Neural progenitor cell (in vitro differentiated cells): Measurements from ENCODE around the gene AGT. TPM values are rescaled to one million over a fixed set of nuclear protein-coding genes. Genes with fewer than 3 reads are reported as not detected.
A peak's percentile ranks its signal among the peaks of the same experiment; 100 is the strongest.

Experiments
- DNase-seq: peaks from one replicate; pipeline ENCODE4 v3.0.0-alpha.2; 2016; ENCODE audit warnings: low spot score
- H2AFZ ChIP-seq: fragments of 200-600 bp; sonication (generic); replicated peaks from 2 replicates; pipeline ENCODE4 v1.6.1; 2016; ENCODE audit warnings: antibody characterized with exemption
- H3F3A ChIP-seq: fragments of 200-600 bp; sonication (generic); 2 replicates; pipeline ENCODE4 v1.6.1; 2016; ENCODE audit warnings: antibody characterized with exemption, low read depth
- H3K27ac ChIP-seq: fragments of 200-600 bp; sonication (generic); 2 replicates; pipeline ENCODE4 v1.5.1; 2016; ENCODE audit warnings: mild to moderate bottlenecking
- H3K27me3 ChIP-seq: fragments of 200-600 bp; sonication (generic); 2 replicates; pipeline ENCODE4 v1.6.1; 2016; ENCODE audit warnings: mild to moderate bottlenecking, moderate library complexity
- H3K36me3 ChIP-seq: fragments of 200-600 bp; sonication (generic); 2 replicates; pipeline ENCODE4 v1.5.1; 2016
- H3K4me1 ChIP-seq: fragments of 200-600 bp; sonication (generic); 2 replicates; pipeline ENCODE4 v1.6.1; 2016; ENCODE audit warnings: mixed run types
- H3K4me2 ChIP-seq: fragments of 200-600 bp; sonication (generic); 2 replicates; pipeline ENCODE4 v1.6.1; 2016
- H3K4me3 ChIP-seq: fragments of 200-600 bp; sonication (generic); 2 replicates; pipeline ENCODE4 v1.5.1; 2016
- H3K79me2 ChIP-seq: fragments of 200-600 bp; sonication (generic); 2 replicates; pipeline ENCODE4 v1.6.1; 2016; ENCODE audit warnings: low read depth
- H3K9ac ChIP-seq: fragments of 200-600 bp; sonication (generic); 2 replicates; pipeline ENCODE4 v1.6.1; 2016
- H3K9me3 ChIP-seq: fragments of 200-600 bp; sonication (generic); 2 replicates; pipeline ENCODE4 v1.5.1; 2016; ENCODE audit warnings: low read depth
- H4K20me1 ChIP-seq: fragments of 200-600 bp; sonication (generic); 2 replicates; pipeline ENCODE4 v1.6.1; 2016; ENCODE audit warnings: low read depth
- H3K27ac Mint-ChIP-seq: 3 replicates; pipeline ENCODE4 v1.8.0; 2021; ENCODE audit warnings: mixed read lengths
- H3K27me3 Mint-ChIP-seq: 2 replicates; pipeline ENCODE4 v1.8.0; 2022; ENCODE audit warnings: low read depth, mild to moderate bottlenecking, inconsistent platforms, moderate library complexity, mixed read lengths; ENCODE audit not compliant: insufficient read depth
- H3K36me3 Mint-ChIP-seq: 3 replicates; pipeline ENCODE4 v1.8.0; 2021; ENCODE audit warnings: mixed read lengths
- H3K4me1 Mint-ChIP-seq: 3 replicates; pipeline ENCODE4 v1.8.0; 2021; ENCODE audit warnings: mixed read lengths
- H3K4me3 Mint-ChIP-seq: 3 replicates; pipeline ENCODE4 v1.8.0; 2021; ENCODE audit warnings: mild to moderate bottlenecking, moderate library complexity, mixed read lengths
- H3K9me3 Mint-ChIP-seq: 3 replicates; pipeline ENCODE4 v1.8.0; 2020; ENCODE audit warnings: mixed read lengths
- EZH2 ChIP-seq: fragments of 200-600 bp; sonication (generic); IDR thresholded peaks from 2 replicates; pipeline ENCODE4 v1.6.1; 2017; ENCODE audit warnings: antibody characterized with exemption, mild to moderate bottlenecking, moderate library complexity
- EZH2phosphoT487 ChIP-seq: fragments of 200-600 bp; sonication (generic); IDR thresholded peaks from 2 replicates; pipeline ENCODE4 v1.6.1; 2017; ENCODE audit warnings: antibody characterized with exemption
- total RNA-seq: library from RNA; depleted of rRNA; stranded (reverse); fragments of >200 nt; gene quantifications from 2 replicates; pipeline ENCODE4 v1.2.3, GENCODE V29; 2015; ENCODE audit warnings: low replicate concordance
- TF ChIP-seq, protein P1 (sequence below): fragments of 200-600 bp; sonication (generic); IDR thresholded peaks from 2 replicates; pipeline ENCODE4 v1.5.1; 2017; ENCODE audit warnings: antibody characterized with exemption, mild to moderate bottlenecking

The AGT gene
- total RNA-seq, 1 donor from 2014 or later = 0.80 TPM

DNA sequence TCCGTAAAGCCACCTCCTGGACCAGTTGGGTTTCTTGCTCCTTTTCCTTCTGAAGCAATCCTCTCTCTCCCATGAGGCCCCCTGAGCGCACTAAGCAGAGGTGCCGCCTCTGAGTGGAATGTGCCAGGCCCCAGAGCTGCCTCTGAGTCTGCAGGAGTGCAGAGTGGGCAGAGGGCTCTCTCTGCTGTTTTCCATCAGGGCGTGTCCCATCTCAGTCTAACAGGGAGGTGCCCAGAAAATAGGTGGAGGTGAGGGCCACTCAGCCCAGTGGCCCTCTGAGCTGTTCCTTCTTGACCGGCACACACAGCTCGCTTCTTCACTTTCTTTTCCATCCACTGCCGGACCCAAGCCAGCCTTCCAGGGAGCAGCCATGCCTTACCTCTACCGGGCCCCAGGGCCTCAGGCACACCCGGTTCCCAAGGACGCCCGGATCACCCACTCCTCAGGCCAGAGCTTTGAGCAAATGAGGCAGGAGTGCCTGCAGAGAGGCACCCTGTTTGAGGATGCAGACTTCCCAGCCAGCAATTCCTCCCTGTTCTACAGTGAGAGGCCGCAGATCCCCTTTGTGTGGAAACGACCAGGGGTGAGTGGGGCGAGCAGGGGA lies 33.3 kb upstream of the AGT start, which contains the start of gene CAPN9:
TSS of gene CAPN9 (plus strand) at position 262 of the 604 bp plus-strand sequence. CDS start at position 371, 109 bp downstream.
- no peaks in the 10 kb centered on the region for H3K9me3 Mint-ChIP-seq
- H3K27me3 Mint-ChIP-seq = peaks cover 4% of the 10 kb centered on the region
- Histone ChIP-seq H3K27ac (no peak within 1 kb of the TSS), H3K27me3 (no peaks in the 10 kb centered on the region), H3K4me2 (no peak within 1 kb of the TSS), H2AFZ (peak within 1 kb of the TSS; percentile 63), H3K9me3 (no peaks in the 10 kb centered on the region), H3K79me2 (no peaks in the 10 kb centered on the region), H3K36me3 (no peaks in the 10 kb centered on the region), H3K9ac (no peak within 1 kb of the TSS), H4K20me1 (no peaks in the 10 kb centered on the region), H3K4me1 (peaks cover 13% of the 10 kb centered on the region), H3K4me3 (no peak within 1 kb of the TSS), H3F3A (no peaks in the 10 kb centered on the region)
- peaks cover 50% of the 10 kb centered on the region for H3K4me1 Mint-ChIP-seq
- no peak for DNase-seq
- H3K27ac Mint-ChIP-seq = peak within 1 kb of the TSS; percentile 83
- H3K4me3 Mint-ChIP-seq = no peak within 1 kb of the TSS
- TF ChIP-seq EZH2phosphoT487 (no peak), EZH2 (no peak)
- TF ChIP-seq, protein P1, sequence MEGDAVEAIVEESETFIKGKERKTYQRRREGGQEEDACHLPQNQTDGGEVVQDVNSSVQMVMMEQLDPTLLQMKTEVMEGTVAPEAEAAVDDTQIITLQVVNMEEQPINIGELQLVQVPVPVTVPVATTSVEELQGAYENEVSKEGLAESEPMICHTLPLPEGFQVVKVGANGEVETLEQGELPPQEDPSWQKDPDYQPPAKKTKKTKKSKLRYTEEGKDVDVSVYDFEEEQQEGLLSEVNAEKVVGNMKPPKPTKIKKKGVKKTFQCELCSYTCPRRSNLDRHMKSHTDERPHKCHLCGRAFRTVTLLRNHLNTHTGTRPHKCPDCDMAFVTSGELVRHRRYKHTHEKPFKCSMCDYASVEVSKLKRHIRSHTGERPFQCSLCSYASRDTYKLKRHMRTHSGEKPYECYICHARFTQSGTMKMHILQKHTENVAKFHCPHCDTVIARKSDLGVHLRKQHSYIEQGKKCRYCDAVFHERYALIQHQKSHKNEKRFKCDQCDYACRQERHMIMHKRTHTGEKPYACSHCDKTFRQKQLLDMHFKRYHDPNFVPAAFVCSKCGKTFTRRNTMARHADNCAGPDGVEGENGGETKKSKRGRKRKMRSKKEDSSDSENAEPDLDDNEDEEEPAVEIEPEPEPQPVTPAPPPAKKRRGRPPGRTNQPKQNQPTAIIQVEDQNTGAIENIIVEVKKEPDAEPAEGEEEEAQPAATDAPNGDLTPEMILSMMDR = no peak
- H3K36me3 Mint-ChIP-seq = no peaks in the 10 kb centered on the region

DNA sequence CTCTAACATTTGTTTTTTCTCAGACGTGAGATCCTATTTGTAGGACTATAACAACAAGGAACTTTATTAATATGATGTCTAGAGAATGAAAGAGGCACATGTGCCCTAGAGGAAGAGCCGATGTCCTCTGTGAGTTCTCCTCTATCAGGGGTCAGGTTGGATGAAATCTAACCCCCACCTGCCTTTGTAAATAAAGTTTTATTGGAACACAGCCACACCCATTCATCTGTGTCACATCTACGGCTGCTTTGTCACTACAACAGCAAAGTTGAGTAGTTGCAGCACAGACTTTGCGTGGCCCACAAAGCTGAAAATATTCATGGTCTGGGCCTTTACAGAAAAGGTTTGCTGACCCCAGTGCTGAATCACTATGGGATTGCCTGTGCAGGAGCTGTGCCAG lies 32.7 kb upstream of the AGT start:
- Histone ChIP-seq H3K36me3 (no peaks in the 10 kb centered on the region), H3K9me3 (no peaks in the 10 kb centered on the region), H3K79me2 (no peaks in the 10 kb centered on the region), H3F3A (no peaks in the 10 kb centered on the region), H3K9ac (no peak overlapping the region), H3K27ac (no peak overlapping the region), H3K4me3 (no peak overlapping the region), H2AFZ (no peak overlapping the region), H3K4me2 (no peak overlapping the region), H3K27me3 (no peaks in the 10 kb centered on the region), H4K20me1 (no peaks in the 10 kb centered on the region), H3K4me1 (peaks cover 7% of the 10 kb centered on the region)
- Mint-ChIP-seq H3K36me3 (no peaks in the 10 kb centered on the region), H3K27me3 (peaks cover 4% of the 10 kb centered on the region), H3K4me3 (no peak overlapping the region), H3K9me3 (no peaks in the 10 kb centered on the region), H3K4me1 (peaks cover 45% of the 10 kb centered on the region), H3K27ac (no peak overlapping the region)
- no peak for DNase-seq
- TF ChIP-seq EZH2 (no peak), EZH2phosphoT487 (no peak)
- TF ChIP-seq, protein P1 = no peak

DNA sequence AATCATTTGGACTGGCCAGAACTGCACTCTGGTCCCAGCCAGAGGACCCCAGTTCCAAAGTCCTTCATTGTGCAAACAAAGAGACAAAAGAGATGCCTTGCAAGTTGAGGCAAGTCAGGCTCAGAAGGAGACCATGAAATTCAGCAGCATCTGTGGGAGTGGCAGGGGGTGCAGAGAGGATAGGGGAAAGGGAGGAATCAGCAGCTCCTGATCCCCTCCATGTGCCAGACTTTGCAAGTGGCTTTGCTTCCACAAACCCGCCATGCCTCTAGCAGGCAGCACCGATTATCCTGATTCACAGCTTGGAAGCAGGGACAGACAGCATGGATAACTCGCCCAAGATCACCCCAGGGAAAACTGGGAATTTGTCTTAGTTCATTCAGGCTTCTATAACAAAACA lies 31.1 kb upstream of the AGT start:
- no peak overlapping the region for H3K27ac ChIP-seq
- H3K79me2 ChIP-seq = no peaks in the 10 kb centered on the region
- no peaks in the 10 kb centered on the region for H3K27me3 ChIP-seq
- Mint-ChIP-seq H3K9me3 (no peaks in the 10 kb centered on the region), H3K36me3 (no peaks in the 10 kb centered on the region), H3K27ac (peak overlapping the region; percentile 21), H3K4me3 (no peak overlapping the region), H3K27me3 (peaks cover 3% of the 10 kb centered on the region), H3K4me1 (peaks cover 35% of the 10 kb centered on the region)
- no peak for DNase-seq
- H4K20me1 ChIP-seq = no peaks in the 10 kb centered on the region
- H3K9ac ChIP-seq = no peak overlapping the region
- H3K36me3 ChIP-seq = no peaks in the 10 kb centered on the region
- no peak overlapping the region for H3K4me2 ChIP-seq
- TF ChIP-seq EZH2 (no peak), EZH2phosphoT487 (no peak)
- TF ChIP-seq, protein P1 = no peak
- no peak overlapping the region for H3K4me3 ChIP-seq
- H3F3A ChIP-seq = no peaks in the 10 kb centered on the region
- H3K9me3 ChIP-seq = no peaks in the 10 kb centered on the region
- peak overlapping the region; percentile 84 for H2AFZ ChIP-seq
- H3K4me1 ChIP-seq = peaks cover 5% of the 10 kb centered on the region
